GM19467 (cell line): ENCODE data around the gene SPATC1L.

ENCODE experiments used
- ATAC-seq: cut with Tn5 transposase; IDR thresholded peaks from one replicate; pipeline ENCODE4 v1.9.1; 2021; ENCODE audit warnings: mild to moderate bottlenecking, moderate library complexity; ENCODE audit not compliant: unreplicated experiment

SPATC1L gene

GRCh38 chr21:46111193-46111571, 73.1 kb downstream of the SPATC1L start:
- no peak for ATAC-seq
